HT-29 (cell line): ENCODE data around the gene COQ4. TPM values are rescaled to one million over a fixed set of nuclear protein-coding genes. Genes with fewer than 3 reads are reported as not detected.
"Not testable (repeated sequence)": the region's sequence is repeated elsewhere in the genome, so short reads cannot be mapped to it uniquely, and the experiment has no call there.

ENCODE experiments used
- DNase-seq: peaks from one replicate; pipeline ENCODE4 v3.0.0-alpha.2; 2015; ENCODE audit warnings: low spot score
- total RNA-seq: library from RNA; depleted of rRNA; stranded (reverse); fragments of >200 nt; shearing (Covaris generic); gene quantifications from 2 replicates; pipeline ENCODE4 v1.2.3, GENCODE V29; 2014

COQ4 gene
- total RNA-seq, 1 experiment from 2014 or later: 71.3 TPM

DNA sequence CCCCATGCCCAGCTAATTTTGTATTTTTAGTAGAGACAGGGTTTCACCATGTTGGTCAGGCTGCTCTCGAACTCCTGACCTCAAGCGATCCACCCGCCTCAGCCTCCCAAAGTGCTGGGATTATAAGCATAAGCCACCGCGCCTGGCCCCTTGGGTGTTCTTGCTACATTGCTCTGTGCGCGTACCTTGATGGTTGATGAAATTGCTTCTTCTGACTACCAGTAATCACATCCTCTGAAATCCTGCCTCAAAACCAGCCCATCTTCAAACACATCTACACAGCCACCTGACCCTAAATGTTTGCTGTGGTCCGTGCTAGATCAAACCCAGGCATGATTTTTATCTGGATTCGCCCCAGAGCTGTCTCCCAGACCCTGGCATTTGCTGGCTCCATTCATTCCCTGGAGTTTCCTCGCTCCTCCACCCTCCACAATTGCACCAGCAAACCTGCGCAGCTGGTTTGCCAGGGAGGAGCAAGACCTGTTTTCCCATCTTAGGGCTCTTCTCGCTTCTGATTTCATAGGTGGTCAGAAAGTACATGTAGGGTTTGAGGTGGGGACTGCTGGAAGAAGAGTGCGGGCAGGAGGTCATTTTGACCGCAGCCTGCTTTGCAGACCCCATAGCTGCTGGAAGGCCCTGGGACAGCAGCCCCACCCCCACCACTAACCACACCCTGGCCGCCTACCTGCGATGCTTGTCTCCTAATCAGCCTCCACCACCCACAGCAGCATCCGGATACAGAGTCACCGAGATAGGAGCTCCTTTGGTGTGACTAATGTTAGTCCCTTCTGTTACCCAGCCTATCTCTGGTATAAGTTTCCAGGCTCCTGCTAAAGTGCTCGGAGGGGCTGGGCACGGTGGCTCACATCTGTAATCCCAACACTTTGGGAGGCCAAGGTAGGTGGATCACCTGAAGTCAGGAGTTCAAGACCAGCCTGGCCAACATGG, 23.8 kb upstream of the COQ4 start:
- peak; percentile 84 for DNase-seq

DNA sequence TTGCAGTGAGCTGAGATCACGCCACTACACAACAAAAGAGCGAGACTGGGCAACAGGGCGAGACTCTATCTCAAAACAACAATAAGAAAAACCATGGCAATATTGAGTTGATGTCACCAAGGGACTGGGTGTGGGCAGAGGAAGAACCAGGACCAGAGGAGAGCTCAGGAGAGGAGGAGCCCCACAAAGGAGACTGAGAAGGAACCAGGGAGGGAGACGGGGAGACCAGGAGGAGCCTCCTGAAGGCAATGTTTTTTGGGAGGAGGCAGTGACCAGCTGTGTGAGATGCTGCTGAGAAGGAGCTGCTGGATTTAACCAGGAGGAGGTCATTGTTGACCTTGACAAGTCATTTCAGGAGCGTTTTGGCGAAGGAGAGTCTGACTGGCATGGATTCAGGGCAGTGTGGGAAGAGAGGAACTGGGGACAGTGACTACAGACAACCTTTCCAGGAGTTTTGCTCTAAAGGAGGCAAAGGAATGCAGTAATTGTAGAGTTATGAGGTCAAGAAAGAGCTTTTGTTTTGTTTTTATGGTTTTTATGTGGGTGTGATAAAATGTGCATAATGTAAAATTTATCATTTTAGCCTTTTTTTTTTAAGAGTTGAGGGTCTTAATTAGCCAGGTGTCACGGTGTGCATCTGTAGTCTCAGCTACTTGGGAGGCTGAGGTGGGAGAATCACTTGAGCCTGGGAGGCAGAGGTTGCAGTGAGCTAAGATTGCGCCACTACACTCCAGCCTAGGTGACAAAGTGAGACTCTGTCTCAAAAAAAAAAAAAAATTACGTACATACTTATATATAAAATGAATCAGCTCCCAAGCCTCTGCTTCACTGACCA, 18.3 kb upstream of the COQ4 start:
- no peak for DNase-seq

DNA sequence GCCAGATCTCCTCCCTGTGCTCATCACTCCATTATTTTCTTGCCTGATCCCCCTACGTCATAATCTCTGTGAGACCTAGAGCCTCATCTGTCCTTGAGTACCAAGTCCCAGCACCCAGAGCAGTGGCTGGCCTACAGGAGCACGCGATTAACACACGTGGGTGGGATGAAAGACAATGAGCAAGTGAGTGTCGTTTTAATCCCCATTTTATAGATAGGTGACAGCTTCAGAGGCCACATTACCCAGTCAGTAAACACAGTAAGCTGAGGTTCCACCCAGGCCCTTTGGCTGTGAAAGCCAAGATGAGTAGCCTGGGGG, 17.7 kb upstream of the COQ4 start:
- no peak for DNase-seq

DNA sequence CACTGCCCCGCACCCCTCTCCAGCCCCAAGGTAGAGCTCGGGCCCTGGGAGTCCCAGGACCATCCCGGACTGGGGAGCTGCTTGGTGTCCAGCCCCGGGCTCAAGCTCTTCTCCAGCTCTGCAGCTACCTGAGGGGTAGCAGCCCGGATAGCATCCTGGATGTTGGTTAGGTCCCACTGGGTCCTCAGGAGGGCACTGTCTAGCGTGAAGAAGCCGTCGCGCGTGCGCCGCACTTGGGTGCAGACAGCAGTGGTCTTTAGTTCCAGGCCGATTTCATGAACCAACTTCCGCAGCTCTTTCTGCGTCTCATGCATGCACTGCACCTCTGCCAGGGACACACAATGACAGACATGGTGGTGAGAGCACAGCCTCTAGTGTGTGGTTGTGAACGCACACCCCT, 13.1 kb upstream of the COQ4 start:
- DNase-seq: no peak

DNA sequence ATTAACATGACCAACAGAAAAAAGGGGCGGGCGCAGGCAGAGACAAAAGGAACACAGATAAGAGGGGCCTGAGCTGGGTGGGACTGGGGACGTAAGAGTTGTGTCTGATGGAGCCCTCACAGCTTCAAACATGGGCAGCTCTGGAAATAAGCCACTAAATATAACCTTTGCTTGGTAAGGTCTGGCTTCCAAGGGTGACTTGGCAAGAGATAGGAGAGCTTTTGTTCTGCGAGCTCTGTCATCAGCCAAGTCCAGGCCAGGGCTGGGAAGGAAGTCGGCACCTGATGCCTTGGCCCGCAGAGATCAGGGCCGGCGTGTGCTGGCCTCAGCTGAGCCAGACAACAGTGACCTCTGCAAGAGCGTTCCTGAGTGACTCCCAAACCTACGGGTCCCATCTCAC, 12.2 kb upstream of the COQ4 start:
- no peak for DNase-seq

DNA sequence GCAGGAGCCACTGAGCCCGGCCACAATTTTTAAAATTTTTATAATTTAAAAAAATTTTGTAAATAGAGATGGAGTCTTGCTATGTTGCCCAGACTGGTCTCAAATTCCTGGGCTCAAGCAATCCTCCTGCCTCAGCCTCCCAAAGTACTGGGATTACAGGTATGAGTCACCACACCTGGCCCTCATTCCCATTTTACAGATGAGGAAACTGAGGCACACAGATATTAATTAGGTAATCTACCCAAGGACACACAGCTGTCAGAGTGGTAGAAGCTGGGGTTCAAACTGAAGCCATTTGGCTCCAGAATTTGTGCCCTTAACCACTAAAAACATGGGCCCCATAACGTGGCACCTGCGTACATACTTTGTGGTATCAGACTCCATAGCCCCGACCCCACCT, 7.9 kb upstream of the COQ4 start:
- no peak for DNase-seq

DNA sequence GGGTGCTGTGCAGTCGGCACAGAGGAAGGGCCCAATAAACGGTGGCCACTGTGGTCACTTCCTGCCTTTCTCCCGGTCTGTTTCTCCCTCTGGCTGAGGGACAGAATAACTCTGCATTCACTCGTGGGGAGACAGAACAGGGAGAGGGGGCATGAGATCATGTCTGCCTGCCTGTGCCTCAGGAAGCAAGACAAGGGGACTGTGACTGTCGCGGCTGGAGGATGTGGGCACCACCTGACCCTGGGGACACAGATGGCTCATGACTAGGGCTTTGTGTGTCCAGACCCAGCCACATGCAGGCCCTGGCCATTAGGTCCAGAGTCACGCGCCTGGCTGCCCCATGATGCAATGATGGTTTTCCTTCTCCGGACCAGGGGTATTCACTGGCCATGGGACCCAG, 6.2 kb upstream of the COQ4 start:
- DNase-seq: no peak

DNA sequence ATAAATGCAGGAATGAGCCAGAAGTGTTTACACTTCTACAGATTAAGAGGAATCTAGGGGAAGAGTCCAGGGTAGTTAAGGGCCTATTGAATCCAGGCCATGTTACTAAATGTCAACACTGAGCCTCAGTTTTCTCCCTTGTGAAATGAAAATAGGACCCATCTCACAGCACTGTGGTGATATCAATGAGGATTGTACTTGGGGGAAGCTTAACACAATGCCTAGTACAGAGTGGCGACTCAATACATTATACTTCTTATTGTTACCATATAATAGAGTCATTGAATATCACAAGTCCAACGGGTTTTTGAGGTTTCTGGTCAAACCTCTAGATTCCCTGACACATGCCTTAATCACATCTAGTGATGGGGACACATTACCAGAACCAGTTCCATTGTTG, 5.0 kb upstream of the COQ4 start:
- no peak for DNase-seq

DNA sequence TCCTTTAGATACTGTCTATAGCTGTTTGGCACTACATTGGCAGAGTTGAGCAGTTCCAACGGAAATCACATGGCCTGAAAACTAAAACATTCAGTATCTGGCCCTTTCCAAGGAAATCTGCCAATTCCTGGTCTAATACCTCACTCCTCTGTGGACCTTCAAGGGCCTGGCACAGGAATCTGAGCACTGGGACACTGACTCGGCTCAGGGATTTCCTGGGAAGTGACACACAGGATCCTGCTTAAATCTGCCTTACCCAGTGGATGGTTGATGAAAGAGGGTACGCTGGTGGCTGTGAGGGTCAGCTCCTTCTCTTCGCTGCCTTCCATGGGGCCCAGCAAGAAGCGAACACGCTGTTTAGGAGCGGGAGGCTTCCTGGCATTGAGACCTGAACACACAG, 1.3 kb upstream of the COQ4 start:
- DNase-seq: no peak

DNA sequence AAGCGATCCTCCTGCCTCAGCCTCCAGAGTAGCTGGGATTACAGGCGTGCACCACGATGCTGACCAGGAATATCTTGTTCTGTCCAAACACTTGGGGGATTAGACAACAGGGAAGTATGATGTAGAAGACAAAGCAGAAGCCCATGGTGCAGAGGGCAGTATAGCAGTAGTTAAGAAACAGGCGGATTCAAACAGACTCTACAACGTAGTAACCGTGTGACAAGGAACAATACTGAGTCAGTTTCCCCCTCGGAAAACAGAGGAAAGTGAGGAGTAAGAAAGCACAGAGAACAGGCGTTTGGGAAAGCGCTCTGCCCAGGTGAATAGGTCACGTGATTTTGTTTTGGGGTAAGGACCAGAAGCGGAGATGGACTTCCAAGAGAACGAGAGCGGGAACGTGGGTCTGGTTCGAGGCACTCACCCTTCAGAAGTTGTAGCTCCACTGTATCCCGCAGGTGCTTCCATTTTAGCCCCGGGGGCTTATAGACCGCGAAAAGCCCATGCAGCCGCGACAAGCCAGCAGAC, 698 bp upstream of the COQ4 start:
- DNase-seq: no peak

DNA sequence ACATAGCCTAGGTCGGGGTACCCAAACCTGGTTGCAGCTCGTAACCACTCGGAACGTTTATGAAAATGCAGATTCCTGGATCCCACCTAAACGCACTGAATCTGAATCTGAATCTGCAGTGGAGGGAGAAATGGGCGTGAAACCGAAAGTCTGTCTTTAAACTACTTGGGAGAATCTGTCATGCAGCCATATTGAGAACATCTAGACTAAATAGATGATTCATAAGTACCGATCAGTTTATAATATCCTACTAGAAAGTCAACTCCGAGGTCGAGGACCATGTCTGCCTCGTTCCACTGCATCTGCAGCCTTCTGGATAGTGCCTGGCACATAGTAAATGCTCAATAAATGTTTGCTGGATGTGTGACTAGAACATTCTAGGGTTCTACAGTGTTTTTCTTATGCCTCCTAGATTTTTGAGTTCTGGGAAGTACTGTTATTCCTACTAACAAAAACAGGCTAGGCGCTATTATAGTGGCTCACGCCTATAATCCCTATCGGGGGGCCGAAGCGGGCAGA, 632 bp downstream of the COQ4 start:
- DNase-seq: no peak

DNA sequence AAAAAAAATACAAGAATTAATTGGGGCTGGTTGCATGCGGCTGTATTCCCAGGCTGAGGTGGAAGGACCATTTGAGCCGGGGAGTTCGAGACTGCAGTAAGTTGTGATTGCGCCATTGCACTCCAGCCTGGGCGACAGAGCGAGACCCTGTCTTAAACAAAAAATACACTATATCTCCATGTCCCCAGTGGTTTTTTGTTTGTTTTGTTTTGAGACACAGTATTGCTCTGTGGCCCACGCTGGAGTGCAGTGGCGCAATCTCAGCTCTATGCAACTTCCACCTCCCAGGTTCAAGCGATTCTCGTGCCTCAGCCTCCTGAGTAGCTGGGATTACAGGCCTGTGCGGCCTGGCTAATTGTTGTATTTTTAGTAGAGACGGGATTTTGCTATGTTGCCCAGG, 1.2 kb downstream of the COQ4 start:
- DNase-seq: no peak

DNA sequence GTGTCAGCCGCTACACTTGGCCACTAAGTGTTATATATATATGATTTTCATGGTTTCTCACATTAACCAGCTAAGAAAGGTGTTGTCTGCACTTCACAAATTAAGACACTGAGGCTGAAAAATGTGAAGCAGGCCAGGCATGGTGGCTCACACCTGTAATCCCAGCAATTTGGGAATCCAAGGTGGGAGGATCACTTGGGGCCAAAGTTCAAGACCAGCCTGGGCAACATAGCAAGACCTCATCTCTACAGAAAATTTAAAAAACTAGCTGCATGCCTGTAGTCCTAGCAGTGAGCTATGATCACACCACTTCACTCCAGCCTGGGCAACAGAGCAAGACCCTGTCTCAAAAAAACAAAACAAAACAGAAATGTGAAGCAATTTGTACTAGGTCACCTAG, 1.8 kb downstream of the COQ4 start:
- DNase-seq: no peak

DNA sequence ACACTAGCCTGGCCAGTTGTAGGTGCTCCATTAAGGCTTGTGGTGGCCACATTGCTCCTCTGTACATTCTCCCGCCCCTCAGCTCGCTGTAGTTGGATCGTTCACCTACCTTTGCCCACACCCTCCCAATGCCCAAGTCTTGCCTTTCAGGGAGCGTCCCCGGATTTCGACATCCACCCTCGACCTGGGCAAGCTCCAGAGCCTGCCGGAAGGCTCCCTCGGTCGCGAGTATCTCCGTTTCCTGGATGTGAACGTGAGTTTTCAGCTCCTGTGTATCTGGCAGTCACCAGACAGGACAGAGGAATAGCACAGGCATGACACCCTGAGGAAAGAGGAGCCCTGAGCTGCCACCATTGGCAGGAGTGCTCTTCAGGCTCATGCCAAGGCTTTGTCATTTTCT, 3.0 kb downstream of the COQ4 start:
- no peak for DNase-seq

DNA sequence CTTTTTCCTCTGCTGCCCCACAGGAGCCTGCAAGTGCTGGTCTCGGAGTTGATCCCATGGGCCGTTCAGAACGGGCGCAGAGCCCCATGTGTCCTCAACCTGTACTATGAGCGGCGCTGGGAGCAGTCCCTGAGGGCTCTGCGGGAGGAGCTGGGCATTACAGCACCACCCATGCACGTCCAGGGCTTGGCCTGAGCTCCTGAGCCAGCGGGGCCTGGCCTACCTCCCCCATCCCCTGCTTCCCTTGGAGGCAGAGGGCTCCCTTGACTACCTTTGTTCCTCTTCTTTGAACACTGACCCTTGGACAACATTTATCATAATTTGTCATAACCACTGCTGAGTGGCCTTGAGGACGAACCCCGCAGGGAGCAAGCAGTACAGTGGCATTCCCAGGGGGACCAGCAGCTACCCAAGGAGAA, 10.8 kb downstream of the COQ4 start:
- no peak for DNase-seq

DNA sequence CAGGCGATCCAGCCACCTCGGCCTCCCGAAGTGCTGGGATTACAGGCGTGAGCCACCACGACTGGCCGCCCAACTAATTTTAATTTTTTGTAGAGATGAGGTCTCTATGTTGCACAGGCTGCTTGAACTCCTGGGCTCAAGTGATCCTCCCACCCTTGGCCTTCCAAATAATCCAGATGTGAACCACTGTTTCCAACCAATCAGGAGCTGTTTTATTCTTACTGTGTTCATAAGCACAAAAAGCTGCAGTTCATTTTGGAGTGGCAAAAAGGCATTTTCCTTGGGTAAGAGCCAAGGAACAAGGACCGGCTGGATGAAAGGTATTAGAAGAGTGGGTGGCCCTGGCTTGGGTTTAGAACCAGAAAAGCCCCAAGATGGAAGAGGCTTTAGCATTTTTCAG, 12.5 kb downstream of the COQ4 start:
- no peak for DNase-seq

DNA sequence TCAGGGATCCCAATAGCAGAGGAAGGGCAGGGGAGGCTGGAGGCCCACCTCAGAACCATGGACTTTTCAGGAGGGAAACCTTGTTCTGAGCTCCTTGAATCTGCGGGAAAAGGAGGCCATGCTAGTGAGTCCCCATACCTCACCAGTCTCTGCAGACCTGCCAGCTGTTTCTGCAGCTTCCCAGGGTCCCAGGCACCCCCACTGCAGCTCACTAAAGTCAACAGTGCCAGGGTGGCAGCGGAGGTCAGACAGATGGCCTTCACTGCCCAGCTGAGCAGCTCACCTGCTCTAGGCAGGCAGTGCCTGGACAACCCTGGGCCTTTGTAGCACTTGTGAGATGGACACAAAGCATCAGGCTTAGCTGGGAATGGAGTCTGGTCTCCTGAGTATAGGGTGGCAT, 13.3 kb downstream of the COQ4 start:
- no peak for DNase-seq

DNA sequence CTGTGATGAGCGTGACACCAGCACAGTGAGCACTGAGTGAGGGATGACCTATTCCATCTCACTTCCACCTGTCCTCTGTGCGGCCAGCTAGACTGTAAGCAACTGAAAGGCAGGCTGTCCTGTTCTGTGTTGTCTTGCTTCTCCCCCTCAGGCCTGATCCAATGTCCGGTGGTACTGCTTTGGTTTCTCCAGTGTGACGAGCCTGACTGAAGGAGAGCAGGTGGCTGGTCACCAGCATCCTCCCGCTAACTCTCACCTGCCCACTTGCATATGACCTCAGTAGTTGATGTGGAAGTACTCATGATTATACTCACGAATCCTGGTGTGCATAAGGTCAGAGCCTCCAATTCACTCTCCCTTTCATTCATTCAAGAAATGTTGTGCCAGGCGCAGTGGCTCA, 15.3 kb downstream of the COQ4 start:
- no peak for DNase-seq

DNA sequence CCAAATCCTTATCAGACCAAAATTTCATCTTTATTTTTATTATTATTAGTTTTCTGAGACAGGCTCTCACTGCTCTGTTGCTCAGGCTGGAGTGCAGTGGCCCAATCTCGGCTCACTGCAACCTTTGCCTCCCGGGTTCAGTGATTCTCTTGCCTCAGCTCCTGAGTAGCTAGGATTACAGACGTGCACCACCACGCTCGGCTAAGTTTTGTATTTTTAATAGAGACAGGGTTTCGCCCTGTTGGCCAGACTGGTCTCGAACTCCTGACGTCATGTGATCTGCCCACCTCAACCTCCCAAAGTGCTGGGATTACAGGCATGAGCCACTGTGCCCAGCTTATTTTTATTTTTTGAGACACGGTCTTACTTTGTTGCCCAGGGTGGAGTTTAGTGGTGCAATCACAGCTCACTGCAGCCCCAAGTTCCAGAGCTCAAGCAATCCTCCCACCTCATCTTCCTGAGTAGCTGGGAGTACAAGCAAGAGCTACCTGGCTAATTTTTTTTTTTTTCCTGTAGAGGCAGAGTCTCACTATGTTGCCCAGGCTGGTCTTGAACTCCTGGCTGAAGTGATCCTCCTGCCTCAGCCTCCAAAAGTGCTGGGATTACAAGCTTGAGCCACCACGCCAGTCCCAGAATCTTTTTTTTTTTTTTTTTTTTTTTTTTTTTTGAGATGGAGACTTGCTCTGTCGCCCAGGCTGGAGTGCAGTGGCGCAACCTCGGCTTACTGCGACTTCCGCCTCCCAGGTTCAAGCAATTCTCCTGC, 16.4 kb downstream of the COQ4 start:
- DNase-seq: not testable (repeated sequence)

DNA sequence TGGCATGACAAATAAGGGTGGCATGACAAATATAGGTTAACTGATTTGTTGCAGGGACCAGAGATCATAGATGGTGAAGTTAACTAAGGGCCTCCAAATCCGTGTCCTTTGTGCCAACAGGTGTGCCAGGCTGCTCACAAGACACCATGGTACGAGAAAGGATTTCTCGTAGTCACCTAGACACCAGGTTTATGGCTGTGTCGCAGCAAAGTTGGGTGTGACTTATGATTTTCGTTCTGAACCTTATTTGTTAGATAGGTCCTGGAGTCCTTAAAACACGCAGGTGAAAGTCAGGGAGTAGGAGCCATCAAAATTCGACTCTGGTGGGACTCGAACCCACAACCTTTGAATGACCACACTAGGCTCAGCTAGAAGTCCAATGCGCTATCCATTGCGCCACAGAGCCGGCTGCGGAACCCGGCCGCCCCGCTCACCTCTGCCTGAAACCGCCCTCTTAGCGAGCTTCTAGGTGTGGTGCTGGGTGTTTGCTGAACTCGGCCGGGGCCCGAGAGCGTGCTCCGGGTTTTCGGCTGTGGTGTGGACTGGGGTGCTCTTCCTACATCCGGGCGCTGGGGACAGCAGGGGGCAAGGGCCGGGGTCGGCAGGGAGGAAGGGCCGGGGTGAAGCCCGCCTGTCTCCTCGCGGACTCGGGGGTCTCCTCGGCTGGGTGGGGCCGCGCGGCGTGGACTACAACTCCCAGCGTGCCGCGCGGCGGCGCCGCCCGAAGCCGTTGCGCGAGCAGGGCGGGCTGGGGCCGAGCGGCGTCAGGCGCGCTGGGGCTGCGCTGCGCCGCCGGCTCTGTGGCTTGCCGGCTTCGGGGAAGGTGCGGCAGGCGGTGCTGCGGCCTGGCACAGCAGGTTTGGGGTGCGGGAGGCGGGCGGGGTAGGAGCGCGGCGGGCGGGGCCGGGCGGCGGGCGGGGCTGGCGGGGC, 17.4 kb downstream of the COQ4 start, which contains the start of gene SLC27A4:
TSS of gene SLC27A4 (plus strand) at position 767 of the 930 bp plus-strand sequence. CDS start 2,606 bp downstream, outside the sequence.
- DNase-seq: peak; percentile 94
